Stimulated activated CD4-positive, alpha-beta T cell treated with anti-CD3 and anti-CD28 coated beads, Interleukin-2, amount 100 ng/mL, for 48 hours (primary cell): ENCODE measurements around the gene PAK5.

Experiments
- DNase-seq, 2 donors: peaks; one replicate each; pipeline ENCODE4 v3.0.0-alpha.2; 2020

Gene PAK5

DNA sequence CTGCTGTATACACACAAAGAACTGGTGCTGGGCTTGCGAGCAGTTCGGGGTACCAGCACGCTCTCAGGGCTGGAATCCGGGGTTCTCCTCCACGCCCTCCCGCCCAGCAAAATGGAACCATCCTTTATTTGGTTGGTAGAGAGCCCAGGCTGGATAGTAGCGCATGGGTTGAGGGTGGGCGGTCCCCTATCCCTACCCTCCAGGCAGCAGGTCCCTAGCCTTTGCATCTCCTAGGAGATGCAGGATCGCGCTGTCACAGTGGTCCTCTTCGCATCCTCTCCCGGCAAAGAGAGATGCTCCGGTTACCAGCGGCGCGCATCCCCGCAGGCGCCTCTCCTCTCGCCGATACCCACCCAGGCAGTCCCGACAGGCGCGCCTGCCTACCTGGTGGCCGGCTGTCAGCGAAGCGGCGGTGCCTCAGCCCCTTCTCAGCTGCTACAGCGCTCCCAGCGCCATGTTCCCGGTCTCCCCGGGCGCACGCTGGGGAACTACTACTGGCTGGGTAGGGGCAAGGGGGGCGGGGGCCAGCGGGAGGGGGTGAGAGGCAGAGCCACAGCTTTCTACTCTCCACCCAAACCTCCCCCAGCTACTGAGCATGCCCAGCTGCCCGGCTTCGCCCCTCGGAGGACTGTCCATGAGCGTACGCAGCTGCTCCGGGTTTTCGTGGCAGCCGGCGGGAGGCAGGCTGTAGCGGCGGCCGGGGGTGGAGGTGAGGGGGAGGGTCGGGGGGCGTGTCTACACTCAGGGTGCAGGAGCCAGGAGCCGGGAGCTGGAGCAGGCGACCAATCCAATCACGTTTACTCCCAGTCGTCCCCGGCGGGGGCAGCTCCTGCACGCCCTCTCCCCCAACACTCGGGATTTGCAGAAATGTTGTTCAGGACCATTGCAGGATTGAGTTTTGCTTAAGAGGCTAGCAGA lies at the start of gene PAK5:
PAK5 (minus strand) TSS at position 699 of the 918 bp plus-strand sequence. CDS start 194,748 bp downstream, outside the sequence.
- DNase-seq, result no peak

DNA sequence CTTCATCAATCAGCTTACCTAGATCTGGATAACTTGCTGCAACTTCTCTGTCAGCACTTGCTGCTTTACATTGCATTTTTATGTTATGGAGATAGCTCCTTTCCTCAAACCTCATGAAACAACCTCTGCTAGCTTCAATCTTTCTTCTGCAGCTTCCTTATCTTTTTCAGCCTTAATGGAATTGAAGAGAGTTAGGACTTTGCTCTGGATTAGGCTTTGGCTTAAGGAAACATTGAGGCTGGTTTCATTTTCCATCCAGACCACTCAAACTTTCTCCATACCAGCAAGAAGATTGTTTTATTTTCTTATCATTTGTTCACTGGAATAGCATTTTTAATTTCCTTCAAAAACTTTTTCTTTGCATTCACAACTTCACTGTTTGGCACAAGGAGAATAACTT lies 48.8 kb upstream of the PAK5 start:
- no peak for DNase-seq

- DNase-seq, result no peak
Observed at GRCh38 chr20:9886227-9886626, 47.4 kb upstream of the PAK5 start.

GRCh38 chr20:9884666-9885065 lies 45.8 kb upstream of the PAK5 start:
- DNase-seq, result no peak

DNA sequence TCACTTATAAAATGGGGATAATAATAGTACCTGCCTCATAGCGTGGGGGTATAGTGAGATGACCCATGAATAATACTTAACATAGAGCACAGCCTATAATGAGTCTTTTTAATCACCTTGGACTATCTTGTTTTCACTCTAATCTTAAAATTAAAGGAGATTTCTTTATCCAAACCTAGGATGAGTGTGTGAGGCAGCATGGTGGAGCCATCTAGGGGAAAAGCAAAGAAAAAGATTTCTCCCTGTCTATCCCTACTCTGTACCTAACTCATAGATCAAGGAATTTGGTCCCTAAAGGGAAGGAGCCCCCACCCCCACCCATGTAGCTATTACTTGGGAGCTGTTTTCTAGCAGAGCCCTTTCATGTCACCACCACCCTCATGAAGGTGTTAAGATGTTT lies 45.2 kb upstream of the PAK5 start:
- no peak for DNase-seq

- DNase-seq, result no peak
Observed at GRCh38 chr20:9877932-9878495, 39.1 kb upstream of the PAK5 start.

- DNase-seq, result no peak
Observed at GRCh38 chr20:9867196-9867980, 28.5 kb upstream of the PAK5 start.

- no peak for DNase-seq
Observed at GRCh38 chr20:9852566-9852965, 13.7 kb upstream of the PAK5 start.

GRCh38 chr20:9839626-9840025 lies 750 bp upstream of the PAK5 start:
- no peak for DNase-seq

DNA sequence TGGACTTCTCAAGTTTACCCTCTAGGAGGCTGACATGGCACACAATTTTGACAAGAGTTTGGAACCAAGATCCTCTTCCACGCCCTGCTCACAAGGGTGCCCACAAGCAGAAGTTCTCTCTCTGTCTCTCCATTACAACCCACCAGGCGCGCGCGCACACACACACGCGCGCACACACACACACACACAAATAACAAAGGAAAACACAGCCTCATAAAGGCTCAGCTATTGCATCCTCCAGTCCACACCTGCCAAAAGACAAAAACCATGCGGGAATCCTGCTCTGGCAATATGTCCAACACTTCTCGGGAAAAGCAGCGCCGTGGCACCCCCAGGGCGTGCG lies 870 bp downstream of the PAK5 start:
- DNase-seq, result no peak

GRCh38 chr20:9837634-9838033 lies 1.2 kb downstream of the PAK5 start:
- DNase-seq, result no peak

GRCh38 chr20:9835302-9835701 lies 3.6 kb downstream of the PAK5 start:
- no peak for DNase-seq

DNA sequence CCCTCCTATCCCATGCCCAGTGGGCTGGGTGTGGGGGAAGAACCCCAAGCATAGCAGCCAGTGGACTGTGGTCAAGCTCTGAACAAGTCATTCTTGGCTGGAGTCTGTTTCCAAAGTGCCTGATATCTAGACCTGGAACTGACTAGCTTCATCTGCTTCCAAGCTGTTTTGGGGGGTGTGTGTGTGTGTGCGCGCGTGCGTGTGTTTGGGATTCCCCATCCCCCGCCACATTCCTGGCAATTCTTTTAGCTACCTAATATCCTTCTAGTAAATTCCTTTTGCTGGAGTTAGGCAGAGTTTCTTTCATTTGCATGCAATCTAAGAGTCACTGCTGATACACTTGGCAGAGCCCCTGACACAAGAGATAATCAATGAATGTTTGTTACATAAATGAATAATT lies 7.8 kb downstream of the PAK5 start:
- DNase-seq, result no peak

DNA sequence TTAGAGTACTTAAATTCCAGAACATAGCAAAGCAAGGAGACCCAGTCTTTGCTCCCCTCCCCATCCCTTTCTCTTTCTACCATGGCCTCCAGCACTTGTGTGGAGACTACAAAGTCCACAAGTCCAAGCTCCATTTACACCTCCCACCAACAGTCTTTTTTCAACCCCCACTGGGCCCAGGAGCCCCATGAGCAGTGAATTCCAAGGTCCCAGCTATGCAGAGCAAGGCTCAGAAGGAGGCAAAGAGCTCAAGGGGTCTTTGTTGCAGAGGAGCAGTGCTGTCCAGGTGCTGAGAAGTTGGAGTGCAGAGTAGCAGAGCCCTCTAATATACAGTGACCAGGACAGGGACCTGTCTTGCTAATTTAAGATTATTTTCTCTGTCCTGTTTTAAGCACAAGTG lies 9.0 kb downstream of the PAK5 start:
- DNase-seq, result no peak

- no peak for DNase-seq
Observed at GRCh38 chr20:9817654-9818053, 21.2 kb downstream of the PAK5 start.

- DNase-seq, result no peak
Observed at GRCh38 chr20:9815632-9816031, 23.2 kb downstream of the PAK5 start.

DNA sequence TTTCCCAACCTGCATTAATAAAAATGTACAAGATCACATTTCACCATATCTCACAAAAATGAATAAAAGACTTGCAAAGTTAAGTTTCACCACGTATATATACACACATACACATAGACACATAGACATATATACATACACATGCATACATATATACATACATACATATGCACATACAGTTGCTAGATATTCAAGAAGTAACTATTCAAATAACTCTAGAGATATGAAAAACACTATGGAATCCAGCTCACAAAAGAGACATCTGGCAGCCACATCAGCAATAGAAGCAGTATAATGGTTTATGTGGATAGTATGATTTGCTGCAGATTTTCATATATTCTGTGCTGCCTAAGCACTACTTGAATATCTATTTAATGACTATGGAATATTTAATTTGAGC lies 28.1 kb downstream of the PAK5 start:
- DNase-seq, result no peak

DNA sequence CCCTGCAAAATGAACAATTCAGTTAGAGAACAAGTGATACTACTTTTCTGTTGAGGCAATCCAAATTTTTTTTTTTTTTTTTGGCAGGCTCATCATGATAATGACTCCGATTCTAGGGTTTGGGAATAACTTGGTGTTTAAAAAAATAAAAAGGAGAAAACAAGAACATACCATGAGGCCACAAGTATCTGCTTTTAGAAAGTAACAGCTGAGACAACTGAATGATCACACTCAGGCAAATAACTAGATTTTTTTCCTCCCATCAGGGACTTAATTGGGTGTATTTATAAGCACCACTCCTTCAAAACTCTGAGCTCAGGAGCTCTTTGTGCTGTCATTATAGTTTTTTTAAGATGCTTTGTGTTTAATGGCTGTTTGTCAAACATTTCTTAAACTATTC lies 29.6 kb downstream of the PAK5 start:
- DNase-seq, result no peak

DNA sequence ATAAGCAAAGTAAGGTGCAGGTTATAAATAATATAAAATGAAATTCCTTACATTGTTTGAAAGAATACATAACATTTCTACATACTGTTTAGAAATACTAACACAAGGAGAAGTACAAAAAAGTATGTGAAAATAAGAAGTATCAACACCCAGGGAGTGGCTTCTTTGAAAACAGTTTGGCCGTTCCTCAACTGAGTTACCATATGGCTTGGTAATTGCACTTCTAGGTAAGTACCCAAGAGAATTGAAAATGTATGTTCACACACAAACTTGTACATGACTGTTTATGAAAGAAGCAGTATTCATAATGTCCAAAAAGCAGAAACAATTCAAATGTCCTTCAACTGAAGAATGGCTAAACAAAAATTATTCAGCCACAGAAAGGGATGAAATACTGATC lies 30.7 kb downstream of the PAK5 start:
- no peak for DNase-seq

DNA sequence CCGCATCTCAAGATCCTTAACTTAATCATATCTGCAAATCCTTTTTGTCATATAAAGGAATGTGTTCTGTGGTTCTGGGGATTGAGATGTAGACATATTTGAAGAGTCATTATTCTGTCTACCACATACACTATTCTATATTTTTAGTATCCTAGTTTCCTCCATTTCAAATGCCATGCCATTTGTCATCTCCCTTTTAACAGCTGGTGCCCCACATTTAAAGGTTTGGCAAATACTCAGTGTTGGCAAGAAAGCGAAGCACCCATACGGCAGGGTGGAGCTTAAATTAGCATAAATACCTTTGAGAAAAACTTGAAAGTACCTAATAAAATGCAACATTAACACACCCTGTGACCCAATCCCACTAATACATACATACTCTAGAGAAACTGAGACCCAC lies 31.7 kb downstream of the PAK5 start:
- no peak for DNase-seq

- DNase-seq, result no peak
Observed at GRCh38 chr20:9800421-9800820, 38.5 kb downstream of the PAK5 start.

DNA sequence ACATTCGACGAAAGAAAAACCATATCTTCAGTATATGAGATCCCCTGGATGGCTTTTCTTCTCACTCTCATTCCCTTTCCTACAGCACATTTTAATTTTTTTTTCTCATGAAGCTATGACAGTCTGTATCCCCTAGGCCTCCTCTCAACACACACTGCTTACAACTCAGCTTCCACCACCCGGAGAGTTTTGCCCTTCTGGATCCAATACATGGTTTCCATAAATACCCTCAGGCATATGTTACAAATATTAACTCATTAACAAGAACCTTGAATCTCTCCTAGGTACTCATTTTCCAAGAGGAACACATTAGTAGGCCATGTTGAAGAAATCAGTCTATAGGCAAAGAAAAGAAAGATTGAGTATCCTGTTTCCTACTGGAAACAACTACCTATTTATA lies 44.0 kb downstream of the PAK5 start:
- no peak for DNase-seq

GRCh38 chr20:9792674-9793073 lies 46.2 kb downstream of the PAK5 start:
- no peak for DNase-seq

GRCh38 chr20:9789131-9789530 lies 49.7 kb downstream of the PAK5 start:
- no peak for DNase-seq
